ENCODE measurements around the gene PSMG1. TPM values are rescaled to one million over a fixed set of nuclear protein-coding genes. Genes with fewer than 3 reads are reported as not detected.
"Not testable (repeated sequence)": the region's sequence is repeated elsewhere in the genome, so short reads cannot be mapped to it uniquely, and the experiment has no call there.

The PSMG1 gene, protein sequence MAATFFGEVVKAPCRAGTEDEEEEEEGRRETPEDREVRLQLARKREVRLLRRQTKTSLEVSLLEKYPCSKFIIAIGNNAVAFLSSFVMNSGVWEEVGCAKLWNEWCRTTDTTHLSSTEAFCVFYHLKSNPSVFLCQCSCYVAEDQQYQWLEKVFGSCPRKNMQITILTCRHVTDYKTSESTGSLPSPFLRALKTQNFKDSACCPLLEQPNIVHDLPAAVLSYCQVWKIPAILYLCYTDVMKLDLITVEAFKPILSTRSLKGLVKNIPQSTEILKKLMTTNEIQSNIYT
- 10 to 100 TPM; 62.1 to 85.2 TPM for total RNA-seq

GRCh38 chr21:39183272-39184049 is at the start of gene PSMG1:
Gene PSMG1, minus strand, starts transcription at chr21:39183451. Its CDS starts 66 bp downstream, at chr21:39183385.
- Mint-ChIP-seq H3K36me3 (peaks cover 14 to 37% of the 10 kb centered on the region in 2 donors), H3K9me3 (no peaks in the 10 kb centered on the region), H3K27ac (peak within 1 kb of the TSS; percentile 95 to 99)
- ATAC-seq (peak; percentile 93 to 95), DNase-seq (ENCODE audit: low spot score in 2 of 2) (peak; percentile 95 to 97)

DNA sequence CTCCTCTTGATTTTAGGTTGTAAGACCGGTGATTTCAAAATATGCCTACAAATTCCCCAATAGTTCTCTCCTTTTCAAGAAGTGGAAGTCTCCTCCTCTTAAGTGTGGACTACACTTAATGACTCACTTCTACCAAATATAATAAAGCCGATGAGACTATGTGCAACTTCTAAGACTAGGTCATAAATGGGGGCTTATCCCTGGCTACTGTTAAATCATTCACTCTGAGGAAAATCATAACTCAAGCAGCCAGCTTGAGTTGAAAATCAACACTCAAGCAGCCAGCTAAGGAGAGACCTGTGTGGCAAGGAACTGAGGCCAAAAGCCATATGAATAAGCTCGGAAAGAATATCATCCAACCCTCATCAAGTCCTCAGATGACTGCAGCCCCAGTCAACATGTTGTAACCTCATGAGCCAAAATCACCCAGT is 49.6 kb upstream of the PSMG1 start:
- no peak overlapping the region for H3K27ac Mint-ChIP-seq
- H3K9me3 Mint-ChIP-seq = no peaks in the 10 kb centered on the region
- no peak for ATAC-seq
- DNase-seq (ENCODE audit: low spot score in 2 of 2) = no peak
- peaks cover 14% of the 10 kb centered on the region in 2 donors for H3K36me3 Mint-ChIP-seq

DNA sequence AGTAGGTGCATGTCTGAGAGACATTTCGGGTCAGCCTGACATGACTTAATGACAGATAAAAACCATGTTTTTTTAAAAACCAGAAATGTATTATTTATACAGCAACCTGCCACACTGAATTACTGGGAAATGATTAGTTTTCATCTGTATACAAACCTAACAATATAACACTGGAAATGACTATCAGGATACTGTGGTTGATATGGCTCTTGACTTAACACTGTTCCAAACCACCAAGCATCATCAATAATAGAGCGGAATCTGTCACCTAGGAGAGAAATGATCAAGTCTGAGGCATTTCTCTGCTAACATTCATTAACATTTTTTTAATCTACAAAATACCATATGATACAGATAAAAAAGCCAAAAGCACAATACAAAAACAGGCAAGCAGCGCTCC is 41.7 kb upstream of the PSMG1 start:
- Mint-ChIP-seq H3K9me3 (no peaks in the 10 kb centered on the region), H3K27ac (no peak overlapping the region), H3K36me3 (peaks cover 6 to 21% of the 10 kb centered on the region in 2 donors)
- no peak for DNase-seq (ENCODE audit: low spot score in 2 of 2)
- peak in 1 of 2 donors; percentile 68 for ATAC-seq

GRCh38 chr21:39221997-39222486 is 38.8 kb upstream of the PSMG1 start:
- Mint-ChIP-seq H3K36me3 (peaks cover 6 to 18% of the 10 kb centered on the region in 2 donors), H3K9me3 (no peaks in the 10 kb centered on the region), H3K27ac (no peak overlapping the region)
- no peak for DNase-seq (ENCODE audit: low spot score in 2 of 2)
- ATAC-seq = no peak

GRCh38 chr21:39221282-39221996 is 38.2 kb upstream of the PSMG1 start:
- ATAC-seq (no peak), DNase-seq (ENCODE audit: low spot score in 2 of 2) (no peak)
- H3K36me3 Mint-ChIP-seq = peaks cover 6 to 13% of the 10 kb centered on the region in 2 donors
- no peaks in the 10 kb centered on the region for H3K9me3 Mint-ChIP-seq
- no peak overlapping the region for H3K27ac Mint-ChIP-seq

DNA sequence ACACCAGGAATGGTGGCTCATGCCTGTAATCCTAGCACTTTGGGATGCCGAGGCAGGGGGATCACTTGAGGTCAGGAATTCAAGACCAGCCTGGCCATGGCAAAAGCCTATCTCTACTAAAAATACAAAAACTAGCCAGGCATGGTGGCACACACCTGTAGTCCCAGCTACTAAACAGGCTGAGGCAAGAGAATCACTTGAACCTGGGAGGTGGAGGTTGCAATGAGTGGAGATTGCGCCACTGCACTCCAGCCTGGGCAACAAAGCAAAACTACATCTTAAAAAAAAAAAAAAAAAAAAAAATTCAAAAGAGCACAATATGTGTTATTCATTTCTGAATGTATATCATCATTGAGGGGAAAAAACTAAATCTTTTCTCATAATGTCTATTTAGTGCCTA is 37.6 kb upstream of the PSMG1 start:
- peaks cover 6 to 13% of the 10 kb centered on the region in 2 donors for H3K36me3 Mint-ChIP-seq
- not testable (repeated sequence) for ATAC-seq; H3K9me3 Mint-ChIP-seq; H3K27ac Mint-ChIP-seq; DNase-seq (ENCODE audit: low spot score in 2 of 2)

GRCh38 chr21:39220150-39220549 is 36.9 kb upstream of the PSMG1 start:
- Mint-ChIP-seq H3K36me3 (peaks cover 6 to 13% of the 10 kb centered on the region in 2 donors), H3K27ac (no peak overlapping the region), H3K9me3 (no peaks in the 10 kb centered on the region)
- ATAC-seq = peak in 1 of 2 donors; percentile 33
- no peak for DNase-seq (ENCODE audit: low spot score in 2 of 2)

GRCh38 chr21:39218082-39218409 is 34.8 kb upstream of the PSMG1 start:
- DNase-seq (ENCODE audit: low spot score in 2 of 2) (no peak), ATAC-seq (no peak)
- peaks cover under 1% of the 10 kb centered on the region in 2 donors for H3K36me3 Mint-ChIP-seq
- H3K9me3 Mint-ChIP-seq = no peaks in the 10 kb centered on the region
- no peak overlapping the region for H3K27ac Mint-ChIP-seq

GRCh38 chr21:39217356-39218081 is 34.3 kb upstream of the PSMG1 start:
- no peak for ATAC-seq
- H3K9me3 Mint-ChIP-seq = no peaks in the 10 kb centered on the region
- no peak overlapping the region for H3K27ac Mint-ChIP-seq
- H3K36me3 Mint-ChIP-seq = peaks cover 0 to under 1% of the 10 kb centered on the region in 2 donors
- no peak for DNase-seq (ENCODE audit: low spot score in 2 of 2)

- DNase-seq (ENCODE audit: low spot score in 2 of 2) (no peak), ATAC-seq (no peak)
- no peak overlapping the region for H3K27ac Mint-ChIP-seq
- peaks cover 7 to 8% of the 10 kb centered on the region in 2 donors for H3K36me3 Mint-ChIP-seq
- no peaks in the 10 kb centered on the region for H3K9me3 Mint-ChIP-seq
Observed at GRCh38 chr21:39216290-39216689, 33.0 kb upstream of the PSMG1 start.

- no peaks in the 10 kb centered on the region for H3K9me3 Mint-ChIP-seq
- H3K27ac Mint-ChIP-seq = no peak overlapping the region
- DNase-seq (ENCODE audit: low spot score in 2 of 2) (no peak), ATAC-seq (no peak)
- H3K36me3 Mint-ChIP-seq = peaks cover 7 to 20% of the 10 kb centered on the region in 2 donors
Observed at GRCh38 chr21:39215078-39215477, 31.8 kb upstream of the PSMG1 start.

DNA sequence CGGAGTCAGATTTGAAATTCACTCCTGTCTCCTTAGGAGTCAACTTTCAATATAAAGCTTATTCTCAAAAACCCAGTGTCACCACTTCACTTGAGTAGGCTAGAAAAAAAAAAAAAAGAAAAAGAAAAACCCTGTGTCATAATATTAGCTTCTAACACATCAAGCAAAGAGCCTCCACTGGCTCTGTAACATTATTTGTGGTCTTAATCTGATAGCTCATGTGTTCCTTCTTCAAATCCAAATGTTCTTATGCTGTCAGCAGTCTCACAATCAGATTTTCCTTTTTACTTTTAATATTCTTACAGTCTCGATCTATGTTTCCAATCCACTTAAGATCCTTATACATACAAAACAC is 26.1 kb upstream of the PSMG1 start:
- ATAC-seq (no peak), DNase-seq (ENCODE audit: low spot score in 2 of 2) (no peak)
- peak overlapping the region; percentile 40 to 70 for H3K27ac Mint-ChIP-seq
- H3K36me3 Mint-ChIP-seq = peaks cover 13 to 29% of the 10 kb centered on the region in 2 donors
- H3K9me3 Mint-ChIP-seq = no peaks in the 10 kb centered on the region

DNA sequence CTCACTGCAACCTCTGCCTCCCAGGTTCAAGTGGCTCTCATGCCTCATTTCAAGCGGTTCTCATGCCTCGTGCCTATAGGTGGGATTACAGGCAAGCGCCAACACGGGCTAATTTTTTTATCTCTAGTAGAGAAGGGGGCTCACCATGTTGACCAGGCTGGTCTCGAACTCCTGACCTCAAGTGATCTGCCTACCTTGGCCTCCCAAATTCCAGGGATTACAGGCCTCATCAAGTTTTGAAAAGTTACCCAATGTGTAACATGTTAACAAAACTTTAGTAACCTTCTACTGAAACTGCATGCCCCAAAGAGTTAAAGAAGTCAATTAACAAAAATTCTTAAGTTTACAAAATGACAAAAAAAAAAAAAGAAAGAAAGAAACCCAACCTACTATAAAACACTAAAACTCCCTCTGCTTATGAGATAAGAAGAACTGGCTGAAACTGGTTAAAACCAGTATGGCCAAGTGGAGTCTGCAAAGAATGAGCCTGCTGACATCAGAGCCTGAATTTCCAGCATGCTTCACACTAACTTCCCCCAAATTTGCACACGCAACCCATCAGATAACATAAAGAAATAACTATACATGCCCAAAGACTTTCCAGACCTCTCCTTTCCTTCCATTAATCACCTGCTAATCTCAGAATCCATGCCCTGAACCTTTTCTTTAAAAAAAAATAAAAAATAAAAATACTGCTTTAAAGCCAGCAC is 25.5 kb upstream of the PSMG1 start:
- Mint-ChIP-seq H3K36me3 (peaks cover 13 to 29% of the 10 kb centered on the region in 2 donors), H3K27ac (peak overlapping the region; percentile 40 to 70), H3K9me3 (no peaks in the 10 kb centered on the region)
- DNase-seq (ENCODE audit: low spot score in 2 of 2) (no peak), ATAC-seq (no peak)

GRCh38 chr21:39204134-39204533 is 20.9 kb upstream of the PSMG1 start:
- H3K9me3 Mint-ChIP-seq = no peaks in the 10 kb centered on the region
- no peak overlapping the region for H3K27ac Mint-ChIP-seq
- no peak for ATAC-seq
- peaks cover 9 to 12% of the 10 kb centered on the region in 2 donors for H3K36me3 Mint-ChIP-seq
- DNase-seq (ENCODE audit: low spot score in 2 of 2) = no peak

GRCh38 chr21:39198800-39199199 is 15.5 kb upstream of the PSMG1 start:
- ATAC-seq = peak in 1 of 2 donors; percentile 5
- peaks cover 18 to 37% of the 10 kb centered on the region in 2 donors for H3K36me3 Mint-ChIP-seq
- H3K27ac Mint-ChIP-seq = no peak overlapping the region
- no peak for DNase-seq (ENCODE audit: low spot score in 2 of 2)
- no peaks in the 10 kb centered on the region for H3K9me3 Mint-ChIP-seq

Measured in activated naive CD4-positive, alpha-beta T cell treated with anti-CD3 and anti-CD28 coated beads, Interleukin-2, amount 50 U/mL, for 72 hours (primary cell).